NCI-H1092 (cell line): ENCODE results near the gene DARS1.

Source experiments
- DNase-seq: peaks from one replicate; lab custom pipeline; 2025; lab: John Stamatoyannopoulos, UW

The DARS1 gene

GRCh38 chr2:136015699-136016098 is 30.3 kb upstream of the DARS1 start:
- DNase-seq, result no peak

GRCh38 chr2:136014411-136014810 is 29.0 kb upstream of the DARS1 start:
- DNase-seq, result no peak

- no peak for DNase-seq
These were observed 28.5 kb upstream of the DARS1 start for GRCh38 chr2:136013955-136014354.

- DNase-seq, result no peak
These were observed 27.8 kb upstream of the DARS1 start for GRCh38 chr2:136013136-136013685.

- DNase-seq, result no peak
These were observed 26.9 kb upstream of the DARS1 start for GRCh38 chr2:136012315-136012714.

- no peak for DNase-seq
These were observed 24.7 kb upstream of the DARS1 start for GRCh38 chr2:136010126-136010525.

- no peak for DNase-seq
These were observed 22.9 kb upstream of the DARS1 start for GRCh38 chr2:136008205-136008865.

- no peak for DNase-seq
These were observed 21.2 kb upstream of the DARS1 start for GRCh38 chr2:136006658-136007057.

GRCh38 chr2:136005462-136006196 is 20.2 kb upstream of the DARS1 start:
- no peak for DNase-seq

GRCh38 chr2:136004965-136005364 is 19.5 kb upstream of the DARS1 start:
- no peak for DNase-seq

GRCh38 chr2:136001131-136001530 is 15.7 kb upstream of the DARS1 start:
- DNase-seq, result no peak

- no peak for DNase-seq
These were observed 15.1 kb upstream of the DARS1 start for GRCh38 chr2:136000502-136000901.

GRCh38 chr2:135999899-136000298 is 14.5 kb upstream of the DARS1 start:
- no peak for DNase-seq

GRCh38 chr2:135998879-135999278 is 13.5 kb upstream of the DARS1 start:
- no peak for DNase-seq

- peak; percentile 36 for DNase-seq
These were observed 12.0 kb upstream of the DARS1 start for GRCh38 chr2:135997380-135997779.

GRCh38 chr2:135996304-135996703 is 10.9 kb upstream of the DARS1 start:
- no peak for DNase-seq

- no peak for DNase-seq
These were observed 8.9 kb upstream of the DARS1 start for GRCh38 chr2:135994281-135994680.

- no peak for DNase-seq
These were observed 8.0 kb upstream of the DARS1 start for GRCh38 chr2:135993421-135993820.

GRCh38 chr2:135991861-135992260 is 6.4 kb upstream of the DARS1 start:
- DNase-seq, result no peak

- DNase-seq, result no peak
These were observed 2.0 kb upstream of the DARS1 start for GRCh38 chr2:135987441-135987840.

GRCh38 chr2:135986507-135986906 is 1.1 kb upstream of the DARS1 start:
- DNase-seq, result no peak

GRCh38 chr2:135985826-135986393 is 484 bp upstream of the DARS1 start:
- DNase-seq, result no peak
